K562 (cell line): Measurements from ENCODE around the gene ZCCHC17. TPM values are rescaled to one million over a fixed set of nuclear protein-coding genes. Genes with fewer than 3 reads are reported as not detected.

ENCODE experiments used
- ATAC-seq: fragments of 200-7000 bp; cut with Tn5 transposase; 3 replicates; pipeline ENCODE4 v1.9.1; 2020; ENCODE audit warnings: moderate library complexity
- BruUV-seq: library from RNA; stranded (reverse); fragments of 400-500 nt; replicated peaks from 2 replicates; lab custom pipeline; 2021; lab: Mats Ljungman, UMichigan
- CTCF ChIA-PET: fragments of 300-600 bp; formaldehyde crosslinking; extraction: SDS; loops from one replicate; lab custom pipeline; 2021; ENCODE audit warnings: low intra/inter-chr PET ratio; lab: Yijun Ruan, JAX
- POLR2A ChIA-PET: fragments of 300-600, 350-650 bp; sonication (Branson Sonifier 250); formaldehyde crosslinking; extraction: SDS; loops from one replicate; lab custom pipeline; 2021; ENCODE audit warnings: antibody characterized with exemption, inconsistent platforms; lab: Yijun Ruan, JAX
- DNase-seq, 4 experiments: peaks; one replicate each; pipeline versions ENCODE4 v3.0.0 to v3.0.0-alpha.2; 2011 to 2018; ENCODE audit warnings: low spot score in 3 of 4, mixed read lengths in 3 of 4; ENCODE audit errors: extremely low read depth in 1 of 4
- FAIRE-seq: peaks from 2 replicates; lab custom pipeline; 2011; peaks lifted over from hg19 to GRCh38; lab: Jason Lieb, UNC
- H2AFZ ChIP-seq: 2 replicates; pipeline ENCODE4 v1.6.0; 2011; ENCODE audit warnings: low read depth, low read length, control low read depth, inconsistent platforms
- H3K27ac ChIP-seq: fragments of 200-600 bp; 3 replicates; pipeline ENCODE4 v1.8.0; 2011; ENCODE audit warnings: low read depth, mild to moderate bottlenecking, control low read depth, inconsistent platforms, low read length, moderate library complexity, mixed read lengths; ENCODE audit errors: extremely low read depth
- H3K27me3 ChIP-seq, 2 experiments: fragments of 300-600 bp in 1 of 2; 2 replicates in 1 of 2; 3 replicates in 1 of 2; pipeline versions ENCODE4 v1.6.0 to v1.8.0; 2011; ENCODE audit warnings: inconsistent platforms in 2 of 2, low read length in 2 of 2, mild to moderate bottlenecking in 1 of 2, mixed read lengths in 1 of 2, moderate library complexity in 1 of 2; ENCODE audit not compliant: control insufficient read depth in 2 of 2, insufficient read depth in 2 of 2
- H3K36me3 ChIP-seq: fragments of 300-600 bp; 3 replicates; pipeline ENCODE4 v1.8.0; 2011; ENCODE audit warnings: mild to moderate bottlenecking, low read length, inconsistent platforms; ENCODE audit not compliant: control insufficient read depth, insufficient read depth
- H3K4me1 ChIP-seq, 2 experiments: fragments of 200-600 bp in 1 of 2; replicated peaks in 1 of 2; 2 replicates in 1 of 2; 3 replicates in 1 of 2; pipeline versions ENCODE4 v1.5.1 to v1.8.0; 2011; ENCODE audit warnings: inconsistent platforms in 2 of 2, low read length in 2 of 2, mild to moderate bottlenecking in 1 of 2, mixed read lengths in 1 of 2, moderate library complexity in 1 of 2; ENCODE audit not compliant: control insufficient read depth in 2 of 2, insufficient read depth in 2 of 2
- H3K4me2 ChIP-seq: 2 replicates; pipeline ENCODE4 v1.6.1; 2011; ENCODE audit warnings: low read length, control low read depth, inconsistent platforms, mixed read lengths; ENCODE audit not compliant: insufficient read depth
- H3K4me3 ChIP-seq: fragments of 200-600 bp; sonication (generic), shearing (Covaris generic); 2 replicates; pipeline ENCODE4 v1.5.1; 2016; ENCODE audit warnings: control low read depth, inconsistent platforms
- H3K79me2 ChIP-seq: fragments of 200-600 bp; 3 replicates; pipeline ENCODE4 v1.8.0; 2011; ENCODE audit warnings: low read length, inconsistent platforms; ENCODE audit not compliant: control insufficient read depth, insufficient read depth
- H3K9ac ChIP-seq, 2 experiments: 2 replicates each; pipeline versions ENCODE4 v1.6.0 to v1.6.1; 2011; ENCODE audit warnings: low read depth in 2 of 2, low read length in 2 of 2, control low read depth in 1 of 2, inconsistent platforms in 1 of 2, mild to moderate bottlenecking in 1 of 2, mixed read lengths in 1 of 2; ENCODE audit not compliant: insufficient read depth in 1 of 2
- H3K9me1 ChIP-seq: one replicate; pipeline ENCODE4 v1.6.0; 2011; ENCODE audit warnings: inconsistent platforms, mild to moderate bottlenecking, low read length, moderate library complexity; ENCODE audit not compliant: control insufficient read depth, insufficient read depth
- H3K9me3 ChIP-seq: replicated peaks from 2 replicates; pipeline ENCODE4 v1.5.1; 2011; ENCODE audit warnings: low read depth, low read length, inconsistent platforms; ENCODE audit not compliant: control insufficient read depth, insufficient read depth
- H4K20me1 ChIP-seq: replicated peaks from 2 replicates; pipeline ENCODE4 v1.6.1; 2011; ENCODE audit warnings: low read length, inconsistent platforms, mixed read lengths; ENCODE audit not compliant: control insufficient read depth, insufficient read depth
- ARHGAP35 ChIP-seq: fragments of 450-650 bp; IDR thresholded peaks from 2 replicates; pipeline ENCODE4 v1.6.1; 2018; ENCODE audit not compliant: partially characterized antibody
- CEBPB ChIP-seq: fragments of 450-650 bp; IDR thresholded peaks from 2 replicates; pipeline ENCODE4 v1.6.1; 2016; ENCODE audit warnings: missing genetic modification characterization, missing compliant biosample characterization
- CEBPG ChIP-seq, 3 experiments: fragments of 200-800 bp in 1 of 3; sonication (Bioruptor generic) in 1 of 3; sonication (generic) in 1 of 3; formaldehyde crosslinking in 1 of 3; IDR thresholded peaks in 2 of 3; conservative IDR thresholded peaks in 1 of 3; 2 replicates each; pipeline versions ENCODE4 v1.6.1 to v1.8.0; 2016 to 2022; ENCODE audit warnings: missing compliant biosample characterization in 2 of 3, missing genetic modification characterization in 2 of 3, mild to moderate bottlenecking in 1 of 3, missing genetic modification reagents in 1 of 3
- ESRRA ChIP-seq: fragments of 450-650 bp; IDR thresholded peaks from 2 replicates; pipeline ENCODE4 v1.6.1; 2014; ENCODE audit warnings: low read depth, mild to moderate bottlenecking, moderate library complexity, borderline replicate concordance
- MITF ChIP-seq: IDR thresholded peaks from 2 replicates; pipeline ENCODE4 v1.6.1; 2014; ENCODE audit warnings: antibody characterized with exemption
- SPI1 ChIP-seq: IDR thresholded peaks from 2 replicates; pipeline ENCODE4 v1.6.1; 2011; ENCODE audit warnings: low read depth, low read length, control low read depth, borderline replicate concordance
- WGBS: fragments of 100-300 bp; shearing (Covaris generic); methylation state at CpG from one replicate; pipeline ENCODE4 v1.1.6; 2016; ENCODE audit warnings: low coverage, mixed read lengths; ENCODE audit not compliant: insufficient coverage; ENCODE audit errors: missing lambda C conversion rate; 5-methylcytosine and 5-hydroxymethylcytosine counted together
- in situ Hi-C: fragments of 300-500 bp; cut with MboI; formaldehyde crosslinking; loops from 4 replicates; pipeline ENCODE4 v1.15.0; 2018; ENCODE audit warnings: inconsistent platforms, mixed read lengths
- intact Hi-C: fragments of 100-400 bp; cut with micrococcal nuclease; formaldehyde crosslinking; loops from 2 replicates; pipeline ENCODE4 v1.14.2; 2022
- polyA plus RNA-seq, 8 experiments: library from polyadenylated mRNA; depleted of rRNA in 4 of 8; stranded (reverse) in 5 of 8; unstranded in 3 of 8; fragments of >200 nt; fragmentation: Nextera tagmentation in 2 of 8; fragmentation: Illumina TruSeq in 1 of 8; extraction: Ambion mirVana in 2 of 8; extraction: Trizol in 1 of 8; gene quantifications; 2 replicates each; pipeline versions ENCODE4 v1.2.1 to v1.2.3, GENCODE V29; 2011 to 2014; ENCODE audit warnings: inconsistent platforms in 1 of 8, missing spikeins in 1 of 8
- total RNA-seq, 7 experiments: library from RNA; depleted of rRNA in 6 of 7; stranded (reverse); fragments of >200 nt in 6 of 7; fragmentation: Illumina TruSeq in 2 of 7; extraction: Trizol in 2 of 7; gene quantifications; 2 replicates each; pipeline versions ENCODE4 v1.2.1 to v1.2.3, GENCODE V29; 2011 to 2021; ENCODE audit warnings: low replicate concordance in 1 of 7
- TF ChIP-seq, protein P1 (sequence below), 2 experiments: fragments of 250-450 bp in 1 of 2; fragments of 450-650 bp in 1 of 2; sonication (Bioruptor Pico) in 1 of 2; IDR thresholded peaks; 2 replicates each; pipeline versions ENCODE4 v1.6.1 to v1.8.0; 2016 to 2021; ENCODE audit warnings: mild to moderate bottlenecking in 2 of 2, moderate library complexity in 2 of 2, missing compliant biosample characterization in 1 of 2, missing genetic modification characterization in 1 of 2

Gene ZCCHC17
- total and polyA plus RNA-seq, 9 of the 15 experiments (the other 6 are each of a cell fraction or from before 2014, with no cell fraction given), result 46.9 to 150 (median 74.7) TPM

- Histone ChIP-seq H3K4me3 (no peak overlapping the region), H3K9me3 (no peaks in the 10 kb centered on the region; the same call in 1 of the 2 replicates), H3K4me2 (no peak overlapping the region), H3K79me2 (no peaks in the 10 kb centered on the region), H3K36me3 (no peaks in the 10 kb centered on the region), H3K4me1 (peaks cover 1 to 5% of the 10 kb centered on the region in 2 experiments; a peak in 3 of 5 replicates), H3K9ac (no peak overlapping the region), H4K20me1 (0 out of 2 replicates have a peak, but pooled peaks cover 6% of the 10 kb centered on the region), H3K27me3 (peaks cover under 1 to 5% of the 10 kb centered on the region in 2 experiments; a peak in 3 of 5 replicates), H2AFZ (no peak overlapping the region), H3K27ac (no peak overlapping the region), H3K9me1 (no peaks in the 10 kb centered on the region)
- DNase-seq (no peak), FAIRE-seq (no peak), ATAC-seq (no peak)
- 3% methylated on average over 3 of the region's 3 CpGs for WGBS
- TF ChIP-seq SPI1, result 0 out of 2 replicates have a peak, but pooled peaks have one; percentile 2
- TF ChIP-seq ARHGAP35, result no peak
- POLR2A ChIA-PET, result interaction anchor here (0.7 kb wide), 1 partner anchor 9 kb away, joined by 3 read pairs; no protein-coding TSS in a partner anchor
- BruUV-seq, result no TSS peak
- CTCF ChIA-PET, result no interaction called here
- in situ Hi-C loops (no loop called here), intact Hi-C loops (loop anchor here (10.0 kb wide), 1 partner anchor 215 kb away; no protein-coding TSS in a partner anchor)
These were observed 103.1 kb downstream of the ZCCHC17 start for GRCh38 chr1:31399976-31400375.

DNA sequence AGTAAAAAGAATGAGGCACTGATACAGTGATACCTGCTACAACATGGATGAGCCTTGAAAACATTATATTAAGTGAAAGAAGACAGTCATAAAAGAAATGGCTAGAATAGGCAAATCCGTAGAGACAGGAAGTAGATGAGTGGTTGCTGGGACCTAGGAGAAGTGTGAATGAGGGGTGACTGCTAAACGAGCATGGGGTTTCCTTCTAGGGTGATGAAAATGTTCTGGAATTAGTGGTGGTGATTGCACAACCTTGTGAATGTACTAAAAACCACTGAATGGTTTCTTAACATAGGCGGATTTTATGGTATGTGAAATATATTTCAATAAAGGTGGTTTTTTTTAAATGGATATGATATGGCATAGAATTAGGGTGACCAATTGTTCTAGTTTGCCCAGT, 103.6 kb downstream of the ZCCHC17 start:
- in situ Hi-C loops (no loop called here), intact Hi-C loops (no loop called here)
- no peak overlapping the region for H3K4me2 ChIP-seq
- no peak overlapping the region for H2AFZ ChIP-seq
- POLR2A ChIA-PET, result no interaction called here
- TF ChIP-seq CEBPG (CRISPR knock-in tag; IDR thresholded peaks at IDR 0.05) (no peak), CEBPG (tag; conservative IDR thresholded peaks at IDR 0.05 in 1 of 2, IDR thresholded peaks at IDR 0.05 in 1 of 2) (peak; percentile 57 to 79; a peak in 3 of 4 replicates), MITF (no peak), CEBPB (peak; percentile 80), ESRRA (no peak)
- TF ChIP-seq, protein P1, sequence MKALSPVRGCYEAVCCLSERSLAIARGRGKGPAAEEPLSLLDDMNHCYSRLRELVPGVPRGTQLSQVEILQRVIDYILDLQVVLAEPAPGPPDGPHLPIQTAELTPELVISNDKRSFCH (CRISPR knock-in tag; IDR thresholded peaks at IDR 0.05), result no peak
- TF ChIP-seq, protein P1 (tag; IDR thresholded peaks at IDR 0.05), result no peak
- no peak overlapping the region for H3K27ac ChIP-seq
- H3K36me3 ChIP-seq, result no peaks in the 10 kb centered on the region
- H3K9ac ChIP-seq, result no peak overlapping the region
- H3K4me3 ChIP-seq, result no peak overlapping the region
- H3K79me2 ChIP-seq, result no peaks in the 10 kb centered on the region
- no peak for FAIRE-seq
- H3K27me3 ChIP-seq, result peaks cover 0 to 5% of the 10 kb centered on the region in 2 experiments; a peak in 3 of 5 replicates
- H3K9me1 ChIP-seq, result no peaks in the 10 kb centered on the region
- H3K4me1 ChIP-seq, result 0 out of 5 replicates have a peak, but pooled peaks cover 0 to under 1% of the 10 kb centered on the region in 2 experiments
- no peaks in the 10 kb centered on the region; the same call in 1 of the 2 replicates for H3K9me3 ChIP-seq
- no peak for DNase-seq
- CTCF ChIA-PET, result no interaction called here
- BruUV-seq, result no TSS peak
- WGBS, result 9% methylated on average over 3 of the region's 3 CpGs
- ATAC-seq, result no peak
- 0 out of 2 replicates have a peak, but pooled peaks cover 6% of the 10 kb centered on the region for H4K20me1 ChIP-seq
